NCI-H146 treated with DMSO at 0.1 percent for 48 hours (cell line): ENCODE measurements around the gene ROPN1.
"Not testable (repeated sequence)": the region's sequence is repeated elsewhere in the genome, so short reads cannot be mapped to it uniquely, and the experiment has no call there.

Experiments
- DNase-seq: peaks from one replicate; lab custom pipeline; 2025; ENCODE audit not compliant: unreplicated experiment; lab: John Stamatoyannopoulos, UW

The ROPN1 gene

DNA sequence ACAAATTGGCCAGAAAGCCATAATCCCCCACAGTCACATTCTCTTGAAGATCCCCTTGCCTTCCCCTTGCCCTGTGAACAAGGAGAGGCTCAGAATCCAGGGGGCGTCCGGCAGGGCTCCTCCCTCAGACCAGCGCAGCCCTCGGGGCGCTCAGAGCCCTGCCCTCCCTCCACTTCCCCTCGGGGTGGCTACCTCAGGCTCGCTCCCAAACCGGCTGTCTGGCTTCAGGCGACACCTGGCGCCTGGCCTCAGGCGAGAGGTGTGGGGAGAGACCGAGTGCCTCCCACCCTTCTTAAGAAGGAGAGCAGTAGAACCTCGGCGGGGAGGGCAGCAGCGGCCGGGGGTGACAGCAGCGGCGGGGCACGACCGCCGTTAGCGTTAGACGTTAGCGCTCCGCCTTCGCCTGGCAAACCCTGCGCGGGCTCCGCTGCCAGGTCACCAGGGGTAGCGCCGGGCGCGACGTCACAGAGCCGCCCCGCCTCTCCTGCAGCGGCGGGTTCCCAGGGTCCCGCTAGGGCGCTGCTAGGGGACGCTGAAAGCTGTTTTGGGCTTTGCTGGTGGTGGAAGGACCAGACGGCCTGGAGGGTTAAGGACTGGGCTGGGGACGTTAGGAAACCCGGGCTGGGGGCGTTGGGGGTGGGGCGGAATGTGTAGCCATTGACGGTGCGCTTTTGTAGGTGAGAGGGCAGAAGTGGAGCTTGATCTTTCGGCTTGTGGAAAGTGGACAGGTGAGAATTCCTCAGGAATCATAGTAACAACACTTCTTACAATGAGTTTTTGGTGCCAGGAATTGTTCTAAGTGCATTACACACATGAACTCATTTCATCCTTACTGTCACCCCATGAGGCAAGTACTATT is at the start of gene ROPN1:
Gene ROPN1 (minus strand): TSS at position 395 of the 859 bp plus-strand sequence. CDS start 11,643 bp downstream, outside the sequence.
- DNase-seq: not testable (repeated sequence)

DNA sequence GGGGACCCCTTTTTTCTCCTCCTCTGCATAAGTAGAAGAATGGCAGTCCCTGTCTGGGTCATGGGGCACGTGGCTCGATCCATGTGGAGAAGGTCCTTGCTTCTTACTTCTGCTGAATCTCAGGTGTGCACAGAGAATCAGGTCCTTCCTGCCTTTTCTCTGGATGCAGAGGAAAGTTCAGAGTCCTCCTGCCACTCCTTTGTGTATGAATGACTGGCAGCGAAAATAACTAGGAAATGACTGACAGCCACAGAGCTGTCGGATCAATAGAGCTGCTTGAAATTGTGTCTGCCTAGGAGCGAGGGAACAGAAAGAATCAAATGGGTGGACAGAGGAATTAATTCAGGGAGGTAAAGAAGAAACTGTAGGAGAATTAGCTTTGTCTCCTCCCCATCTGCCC is 49.6 kb upstream of the ROPN1 start:
- DNase-seq: no peak

DNA sequence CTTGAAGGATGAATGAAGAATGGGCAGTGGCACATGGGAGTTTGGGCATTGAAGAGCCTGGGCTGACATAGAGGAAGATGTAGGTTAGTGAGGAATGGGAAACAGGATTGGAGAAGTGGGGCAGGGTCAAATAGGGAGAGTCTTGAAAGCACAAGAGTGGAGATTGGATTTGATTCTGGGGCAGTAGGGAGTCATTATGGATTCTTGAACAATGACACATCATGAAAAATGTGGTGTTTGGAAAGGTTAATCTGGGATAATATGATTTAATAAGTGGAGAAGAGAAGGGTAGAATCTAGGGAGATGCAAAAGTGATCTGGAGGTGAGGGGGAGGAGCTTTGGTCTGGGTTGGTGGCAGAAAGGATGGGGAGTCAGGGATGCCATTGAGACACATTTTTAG is 45.4 kb upstream of the ROPN1 start:
- no peak for DNase-seq

DNA sequence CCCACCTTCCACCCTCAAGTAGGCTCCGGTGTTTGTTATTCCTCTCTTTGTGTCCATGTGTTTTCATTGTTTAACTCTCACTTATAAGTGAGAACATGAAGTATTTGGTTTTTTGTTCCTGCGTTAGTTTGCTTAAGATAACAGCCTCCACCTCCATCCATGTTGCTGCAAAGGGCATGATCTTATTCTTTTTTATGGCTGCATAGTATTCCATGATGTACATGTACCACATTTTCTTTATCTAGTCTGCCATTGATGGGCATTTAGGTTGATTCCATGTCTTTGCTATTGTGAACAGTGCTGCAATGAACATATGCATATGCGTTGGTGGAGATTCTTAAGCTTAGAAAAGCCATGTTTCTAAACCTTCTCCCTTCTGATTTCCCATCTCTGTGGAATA is 44.3 kb upstream of the ROPN1 start:
- DNase-seq: not testable (repeated sequence)

GRCh38 chr3:124035463-124036121 is 43.7 kb upstream of the ROPN1 start:
- DNase-seq: no peak

- no peak for DNase-seq
These were observed 42.9 kb upstream of the ROPN1 start for GRCh38 chr3:124034844-124035152.

DNA sequence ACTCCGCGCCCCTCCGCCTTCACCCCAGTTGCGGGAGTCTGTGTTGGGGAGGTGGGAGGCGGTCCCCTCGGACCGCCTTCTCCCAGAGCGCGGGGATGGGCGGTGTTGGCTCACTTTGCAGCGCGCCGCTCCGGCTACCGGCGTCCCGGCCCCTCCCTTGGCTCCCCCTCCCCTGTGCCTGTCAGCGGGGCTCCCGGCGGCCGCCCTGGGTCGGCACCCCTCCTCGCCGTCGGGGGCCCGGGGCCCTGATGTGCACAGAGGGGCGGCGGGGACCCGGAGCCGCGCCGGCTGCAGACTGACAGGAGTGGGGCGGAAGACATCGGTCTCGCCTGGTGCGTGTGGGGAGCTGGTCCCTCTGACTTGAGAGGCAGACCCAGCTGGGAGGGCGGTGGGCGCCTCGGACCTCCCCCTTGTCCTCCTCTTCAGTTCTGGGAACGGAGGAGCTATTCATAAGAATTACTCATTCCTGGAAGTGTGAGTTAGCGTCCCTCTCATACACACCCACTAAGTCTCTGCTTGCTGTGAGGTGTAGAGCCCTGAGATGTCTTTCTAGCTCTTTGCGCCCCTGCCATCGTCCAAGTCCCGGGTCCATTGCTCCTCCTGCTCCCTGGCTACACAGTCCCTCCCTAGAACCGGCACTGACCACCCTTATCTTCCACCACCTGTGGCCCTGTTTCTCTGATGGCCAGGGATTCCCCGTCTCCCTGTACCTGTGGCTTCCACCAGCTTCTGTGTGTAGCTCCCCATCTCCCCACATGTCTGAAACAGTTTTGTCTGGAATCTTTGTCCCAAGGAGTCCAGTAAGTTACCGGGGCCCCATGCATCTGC is 42.3 kb upstream of the ROPN1 start:
- peak; percentile 46 for DNase-seq

DNA sequence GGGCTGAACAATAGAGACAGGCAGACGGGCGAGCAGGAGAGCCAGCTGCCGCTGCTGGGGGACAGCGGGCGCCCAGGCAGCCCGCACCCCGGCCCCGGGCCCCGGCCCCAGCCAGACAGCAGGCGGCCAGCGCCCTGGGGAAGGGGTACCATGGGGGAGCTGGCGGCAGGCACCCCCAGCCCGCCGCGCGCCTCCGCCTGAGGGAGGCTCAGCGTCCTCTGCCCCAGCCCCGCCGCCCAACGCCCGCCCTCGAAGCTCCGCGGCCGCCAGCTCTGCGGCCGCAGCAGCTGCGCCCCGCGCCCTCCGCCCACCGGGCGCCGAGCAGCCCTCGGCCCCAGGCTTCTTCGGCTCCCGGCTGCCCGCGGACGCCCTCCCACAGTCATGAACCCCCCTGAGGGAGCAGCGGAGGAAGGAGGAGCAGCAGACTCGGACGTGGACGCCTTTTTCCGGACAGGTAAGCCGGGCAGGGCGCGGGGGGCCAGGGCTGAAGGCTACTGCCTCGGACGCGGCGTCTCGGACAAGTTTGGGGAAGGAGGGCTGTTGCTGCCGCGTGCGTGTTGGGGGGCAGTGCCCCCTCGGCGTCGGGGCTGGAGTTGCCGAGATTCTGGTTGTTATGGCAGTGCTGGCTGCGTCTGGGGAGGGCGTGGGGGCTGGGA is 41.6 kb upstream of the ROPN1 start, which contains the start of gene KALRN:
Gene KALRN (plus strand): TSS at position 10 of the 656 bp plus-strand sequence.
- DNase-seq: no peak

DNA sequence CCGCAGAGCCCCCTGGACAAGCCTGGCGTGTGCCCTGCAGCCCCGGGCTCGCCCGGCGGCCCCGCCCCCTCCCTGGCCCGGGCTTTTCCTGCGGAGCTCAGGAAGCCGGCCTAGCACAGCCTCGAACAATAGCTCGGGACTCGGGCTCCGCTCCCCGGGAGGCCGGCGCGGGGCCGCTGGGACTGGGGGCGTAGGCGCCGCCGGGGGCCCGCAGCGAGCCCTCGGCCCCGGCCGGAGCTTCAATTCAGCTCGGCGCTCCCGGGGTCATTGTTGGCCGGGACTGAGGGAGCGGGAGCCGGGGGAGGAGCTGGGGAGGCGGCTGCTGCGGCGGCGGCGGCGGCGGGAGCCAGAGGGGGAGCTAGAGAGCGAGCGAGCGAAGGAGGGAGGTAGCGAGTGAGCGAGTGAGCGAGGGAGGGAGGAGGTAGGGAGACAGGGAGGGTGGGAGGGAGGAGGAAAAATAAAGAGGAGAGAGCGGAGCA is 41.0 kb upstream of the ROPN1 start:
- DNase-seq: peak; percentile 95

DNA sequence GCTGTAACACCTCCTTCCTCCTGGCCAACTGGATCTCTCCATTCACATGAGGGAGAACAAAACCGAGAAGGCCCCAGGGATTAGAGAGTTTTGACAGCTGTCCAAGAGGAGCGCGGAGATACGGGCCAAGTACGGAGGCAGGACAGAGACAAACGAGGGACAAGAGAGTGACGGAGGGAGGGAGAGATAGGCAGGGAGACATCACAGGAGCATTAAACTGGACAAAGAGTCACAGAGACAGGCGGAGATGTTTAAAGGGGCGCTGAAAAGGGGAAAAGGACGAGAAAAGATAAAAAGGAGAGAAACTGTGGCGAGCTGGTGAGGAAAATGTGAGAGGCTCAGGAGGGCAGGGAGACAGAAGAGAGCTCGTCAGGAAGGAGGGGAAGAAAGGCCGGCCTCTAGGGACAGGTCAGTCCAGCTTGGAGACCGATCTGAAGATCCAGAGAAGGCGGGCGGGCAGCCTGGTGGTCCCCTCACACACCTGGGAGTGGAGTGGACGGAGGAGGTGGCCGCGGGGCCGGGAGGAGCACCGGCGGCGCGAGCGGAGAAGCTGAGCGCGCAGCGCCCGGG is 40.5 kb upstream of the ROPN1 start:
- DNase-seq: peak; percentile 88

DNA sequence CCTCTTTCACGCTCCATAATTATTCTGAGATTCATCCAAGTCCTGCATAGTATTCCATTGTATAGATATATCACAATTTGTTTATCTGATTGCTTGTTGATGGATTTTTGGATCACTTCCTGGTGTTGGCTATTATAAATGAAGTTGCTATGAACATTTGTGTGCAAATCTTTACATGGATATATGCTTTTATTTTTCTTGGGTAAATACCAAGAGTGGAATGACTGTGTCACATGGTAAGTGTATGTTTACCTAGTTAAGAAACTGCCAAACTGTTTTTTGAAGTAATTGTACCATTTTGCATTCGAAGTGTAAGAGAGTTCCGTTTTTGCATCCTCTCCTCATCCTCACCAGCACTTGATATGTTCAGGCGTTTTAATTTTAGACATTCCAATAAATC is 34.6 kb upstream of the ROPN1 start:
- no peak for DNase-seq

DNA sequence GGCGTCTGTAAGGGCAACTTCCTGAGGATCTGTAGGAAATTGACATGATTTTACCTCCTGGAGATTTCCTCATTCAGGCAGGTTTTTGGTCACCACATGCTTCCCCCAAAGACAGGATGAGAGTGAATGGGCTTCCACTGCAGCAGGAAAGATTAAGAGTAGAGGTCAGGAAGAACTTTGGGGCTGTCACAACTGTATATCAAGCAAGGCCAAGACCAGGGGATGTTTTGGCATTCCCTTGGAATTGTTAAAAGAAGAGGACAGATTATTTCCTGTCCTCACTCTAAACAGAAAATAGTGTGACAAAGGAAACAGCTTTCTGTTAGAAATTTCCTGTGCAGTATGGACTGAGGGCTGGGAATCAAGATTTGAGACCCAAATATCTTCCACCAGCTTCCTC is 31.6 kb upstream of the ROPN1 start:
- DNase-seq: not testable (repeated sequence)

GRCh38 chr3:124019291-124019690 is 27.4 kb upstream of the ROPN1 start:
- DNase-seq: no peak

- DNase-seq: peak; percentile 97
These were observed 25.6 kb upstream of the ROPN1 start for GRCh38 chr3:124017502-124017901.

- DNase-seq: peak; percentile 71
These were observed 24.6 kb upstream of the ROPN1 start for GRCh38 chr3:124016483-124016882.

- no peak for DNase-seq
These were observed 22.5 kb upstream of the ROPN1 start for GRCh38 chr3:124014366-124014942.

DNA sequence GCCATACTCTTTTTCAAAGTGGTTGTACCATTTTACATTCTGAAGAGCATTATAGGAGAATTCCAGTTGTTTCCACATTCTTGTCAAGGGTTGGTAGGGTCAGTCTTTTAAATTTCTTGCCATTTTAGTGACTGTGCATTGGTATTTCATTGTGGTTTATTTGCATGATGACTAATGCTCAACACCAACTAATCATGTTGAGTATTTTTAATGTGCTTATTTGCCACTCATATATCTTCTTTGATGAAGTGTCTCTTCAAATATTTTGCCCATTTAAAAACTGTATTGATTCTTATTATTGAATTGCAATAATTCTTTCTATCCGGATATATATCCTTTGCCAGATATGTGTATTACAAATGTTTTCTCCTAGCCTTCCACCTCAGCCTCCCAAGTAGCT is 16.4 kb upstream of the ROPN1 start:
- DNase-seq: not testable (repeated sequence)

DNA sequence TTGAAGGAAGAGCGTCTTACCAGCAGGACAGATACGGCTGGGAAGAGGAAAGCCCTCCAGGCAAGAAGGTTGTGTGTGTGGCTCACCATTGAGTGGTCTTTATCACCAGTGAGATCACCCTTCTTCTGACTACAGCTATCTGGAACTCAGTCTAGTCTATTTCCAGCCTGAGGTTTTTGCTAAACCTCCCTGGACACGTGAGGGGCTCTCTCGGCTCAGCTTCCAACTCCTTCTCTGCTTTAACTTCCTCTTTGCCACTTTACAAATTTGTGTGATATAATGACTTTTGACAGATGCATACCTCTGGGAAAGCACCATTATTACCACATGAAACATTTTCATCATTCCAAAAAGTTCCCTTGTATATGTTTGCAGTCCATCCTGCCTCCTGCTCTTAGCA is 15.3 kb upstream of the ROPN1 start:
- no peak for DNase-seq

DNA sequence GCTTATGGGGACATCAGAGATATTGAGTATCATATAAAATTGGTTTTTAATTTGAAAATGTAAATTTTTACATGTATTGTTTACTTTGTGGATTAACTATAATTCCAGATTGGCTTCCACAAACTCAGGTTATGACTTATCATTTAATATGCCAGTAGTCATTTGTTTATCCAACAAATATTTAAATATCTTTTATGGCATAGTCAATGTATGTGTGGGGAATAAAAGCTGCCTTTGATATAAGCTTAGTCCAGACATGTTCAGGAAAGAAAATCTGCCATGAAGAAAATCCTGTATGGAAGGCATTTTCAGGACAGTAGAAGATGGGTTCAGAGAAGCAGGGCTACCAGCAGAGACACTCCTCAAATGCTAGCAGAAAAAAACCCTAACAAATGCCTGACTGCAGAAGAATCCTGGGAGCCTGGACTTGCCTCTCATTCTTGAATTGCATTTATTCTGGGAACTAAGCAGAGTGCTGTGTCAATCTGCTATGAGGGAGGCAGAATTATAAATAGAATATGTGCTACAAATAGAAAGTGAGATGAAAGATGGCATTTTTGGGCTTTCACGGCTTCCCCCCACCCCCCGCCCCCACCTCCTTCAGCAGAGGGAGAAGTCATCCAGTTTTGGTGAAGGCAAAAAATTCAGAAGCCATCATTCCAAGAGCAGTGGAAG is 10.6 kb upstream of the ROPN1 start:
- DNase-seq: not testable (repeated sequence)

GRCh38 chr3:124001366-124001765 is 9.4 kb upstream of the ROPN1 start:
- not testable (repeated sequence) for DNase-seq
